HCT116 (cell line): ENCODE data around the gene PROCA1. TPM values are rescaled to one million over a fixed set of nuclear protein-coding genes. Genes with fewer than 3 reads are reported as not detected.

ENCODE experiments used
- ATAC-seq: fragments of 200-7000 bp; cut with Tn5 transposase; 2 replicates; pipeline ENCODE4 v1.9.1; 2020; ENCODE audit warnings: mild to moderate bottlenecking, moderate library complexity
- BruUV-seq: library from RNA; stranded (reverse); fragments of 400-500 nt; replicated peaks from 2 replicates; lab custom pipeline; 2021; lab: Mats Ljungman, UMichigan
- CTCF ChIA-PET: fragments of 300-600 bp; sonication (Branson Sonifier 250); formaldehyde crosslinking; loops from one replicate; lab custom pipeline; 2021; ENCODE audit warnings: antibody characterized with exemption; lab: Charles Lee
- POLR2A ChIA-PET: fragments of 300-600, 350-600 bp; sonication (Branson Sonifier 250); formaldehyde crosslinking; loops from one replicate; lab custom pipeline; 2021; ENCODE audit warnings: antibody characterized with exemption; lab: Charles Lee
- RAD21 ChIA-PET, 2 experiments: fragments of 300-600 bp; sonication (Branson Sonifier 250); formaldehyde crosslinking; loops; one replicate each; lab custom pipeline; 2023; ENCODE audit warnings: low total read pairs in 2 of 2; ENCODE audit not compliant: uncharacterized antibody in 2 of 2, unreplicated experiment in 2 of 2, low non-redundant PET in 1 of 2; lab: Charles Lee
- DNase-seq: peaks from one replicate; pipeline ENCODE4 v3.0.0-alpha.2; 2010; ENCODE audit warnings: low read depth, low spot score
- H2AFZ ChIP-seq: fragments of 200-600 bp; shearing (Covaris generic), sonication (generic); 2 replicates; pipeline ENCODE4 v1.6.1; 2017; ENCODE audit warnings: low read depth, mixed run types, mixed read lengths, antibody characterized with exemption, low read length; ENCODE audit not compliant: poor library complexity, severe bottlenecking
- H3K27ac ChIP-seq: 2 replicates; pipeline ENCODE4 v1.5.1; 2012; ENCODE audit warnings: low read depth, low read length
- H3K27me3 ChIP-seq: fragments of 200-600 bp; sonication (generic); 2 replicates; pipeline ENCODE4 v1.6.1; 2016; ENCODE audit warnings: mixed run types, low read length, mixed read lengths; ENCODE audit not compliant: insufficient read depth
- H3K36me3 ChIP-seq, 2 experiments: fragments of 200-500 bp in 1 of 2; fragments of 200-600 bp in 1 of 2; sonication (Bioruptor generic) in 1 of 2; sonication (generic) in 1 of 2; 2 replicates each; pipeline versions ENCODE4 v1.5.1 to v1.6.1; 2014 to 2016; ENCODE audit warnings: low read length in 2 of 2, inconsistent platforms in 1 of 2, mixed read lengths in 1 of 2, mixed run types in 1 of 2; ENCODE audit not compliant: insufficient read depth in 2 of 2, control insufficient read depth in 1 of 2
- H3K4me1 ChIP-seq, 2 experiments: fragments of 200-600 bp in 1 of 2; sonication (generic) in 1 of 2; 2 replicates each; pipeline versions ENCODE4 v1.5.1 to v1.6.1; 2012 to 2017; ENCODE audit warnings: low read length in 2 of 2, inconsistent platforms in 1 of 2, mild to moderate bottlenecking in 1 of 2, mixed read lengths in 1 of 2, mixed run types in 1 of 2, moderate library complexity in 1 of 2; ENCODE audit not compliant: insufficient read depth in 2 of 2, control insufficient read depth in 1 of 2
- H3K4me2 ChIP-seq: fragments of 200-600 bp; sonication (generic); 2 replicates; pipeline ENCODE4 v1.6.1; 2017; ENCODE audit warnings: mixed run types, low read length, mixed read lengths
- H3K4me3 ChIP-seq, 2 experiments: fragments of 200-600 bp in 1 of 2; sonication (generic) in 1 of 2; replicated peaks in 1 of 2; 2 replicates each; pipeline ENCODE4 v1.5.1; 2011 to 2016; ENCODE audit warnings: low read length in 2 of 2, control low read depth in 1 of 2, low read depth in 1 of 2, mild to moderate bottlenecking in 1 of 2, mixed read lengths in 1 of 2, mixed run types in 1 of 2
- H3K79me2 ChIP-seq: fragments of 200-600 bp; sonication (generic); 2 replicates; pipeline ENCODE4 v1.6.1; 2017; ENCODE audit warnings: mild to moderate bottlenecking, mixed run types, low read length, moderate library complexity, mixed read lengths; ENCODE audit not compliant: insufficient read depth
- H3K9ac ChIP-seq: fragments of 200-600 bp; sonication (generic); 2 replicates; pipeline ENCODE4 v1.6.1; 2016; ENCODE audit warnings: low read length, mixed read lengths
- H3K9me2 ChIP-seq: fragments of 200-600 bp; sonication (generic), shearing (Covaris generic); 2 replicates; pipeline ENCODE4 v1.6.1; 2017; ENCODE audit warnings: mixed run types, mild to moderate bottlenecking, moderate library complexity; ENCODE audit not compliant: insufficient read depth
- H3K9me3 ChIP-seq, 2 experiments: fragments of 200-500 bp in 1 of 2; fragments of 200-600 bp in 1 of 2; sonication (Bioruptor generic) in 1 of 2; sonication (generic) in 1 of 2; 2 replicates each; pipeline ENCODE4 v1.6.1; 2014 to 2017; ENCODE audit warnings: low read length in 2 of 2, mixed read lengths in 2 of 2, inconsistent platforms in 1 of 2, low read depth in 1 of 2, mild to moderate bottlenecking in 1 of 2, mixed run types in 1 of 2, moderate library complexity in 1 of 2; ENCODE audit not compliant: control insufficient read depth in 1 of 2, insufficient read depth in 1 of 2
- H4K20me1 ChIP-seq: fragments of 200-600 bp; sonication (generic), shearing (Covaris generic); 2 replicates; pipeline ENCODE4 v1.6.1; 2017; ENCODE audit warnings: mixed run types, mild to moderate bottlenecking, moderate library complexity; ENCODE audit not compliant: insufficient read depth
- CBX3 ChIP-seq: IDR thresholded peaks from 2 replicates; pipeline ENCODE4 v1.6.1; 2012; ENCODE audit warnings: low read depth
- CEBPB ChIP-seq: IDR thresholded peaks from 2 replicates; pipeline ENCODE4 v1.6.1; 2012; ENCODE audit warnings: low read depth
- EGR1 ChIP-seq: IDR thresholded peaks from 2 replicates; pipeline ENCODE4 v1.6.1; 2012; ENCODE audit warnings: low read depth
- ELF1 ChIP-seq: IDR thresholded peaks from 2 replicates; pipeline ENCODE4 v1.6.1; 2012; ENCODE audit warnings: low read depth, borderline replicate concordance
- EZH2 ChIP-seq: fragments of 200-600 bp; sonication (generic); IDR thresholded peaks from 2 replicates; pipeline ENCODE4 v1.6.1; 2017; ENCODE audit warnings: antibody characterized with exemption, mixed run types
- EZH2phosphoT487 ChIP-seq: fragments of 200-600 bp; IDR thresholded peaks from 2 replicates; pipeline ENCODE4 v1.6.1; 2018; ENCODE audit warnings: antibody characterized with exemption, borderline replicate concordance
- FOSL1 ChIP-seq: IDR thresholded peaks from 2 replicates; pipeline ENCODE4 v1.6.1; 2012; ENCODE audit warnings: low read depth
- JUND ChIP-seq: IDR thresholded peaks from 2 replicates; pipeline ENCODE4 v1.6.1; 2012
- RAD21 ChIP-seq: IDR thresholded peaks from 2 replicates; pipeline ENCODE4 v1.6.1; 2012; ENCODE audit warnings: low read depth, mild to moderate bottlenecking
- SIN3A ChIP-seq: IDR thresholded peaks from 2 replicates; pipeline ENCODE4 v1.6.1; 2012; ENCODE audit warnings: low read depth
- TCF7L2 ChIP-seq: IDR thresholded peaks from 2 replicates; pipeline ENCODE4 v1.7.0; 2011; ENCODE audit warnings: borderline replicate concordance, inconsistent platforms; ENCODE audit not compliant: insufficient read depth, insufficient read length; ENCODE audit errors: extremely low read depth
- YY1 ChIP-seq: IDR thresholded peaks from 2 replicates; pipeline ENCODE4 v1.6.1; 2011; ENCODE audit warnings: low read length, low read depth, moderate library complexity, mild to moderate bottlenecking; ENCODE audit not compliant: insufficient replicate concordance; ENCODE audit errors: extremely low read depth
- ZFX ChIP-seq: fragments of 450-650 bp; IDR thresholded peaks from 2 replicates; pipeline ENCODE4 v1.6.1; 2017
- ZNF274 ChIP-seq: fragments of 200-500 bp; sonication (Bioruptor generic); IDR thresholded peaks from 2 replicates; pipeline ENCODE4 v1.6.1; 2014; ENCODE audit warnings: mild to moderate bottlenecking, low read depth, low read length, inconsistent platforms
- intact Hi-C: fragments of 100-400 bp; cut with micrococcal nuclease; formaldehyde crosslinking; loops from 2 replicates; pipeline ENCODE4 v1.10.0; 2022
- total RNA-seq: library from RNA; stranded (reverse); gene quantifications from one replicate; pipeline ENCODE4 v1.2.1, GENCODE V29; 2021; ENCODE audit not compliant: unreplicated experiment
- TF ChIP-seq, protein P1 (sequence below): IDR thresholded peaks from 2 replicates; pipeline ENCODE4 v1.6.1; 2012; ENCODE audit warnings: low read depth
- TF ChIP-seq, protein P2 (sequence below): IDR thresholded peaks from 2 replicates; pipeline ENCODE4 v1.6.1; 2011; ENCODE audit warnings: mild to moderate bottlenecking, low read length, moderate library complexity; ENCODE audit not compliant: insufficient replicate concordance; ENCODE audit errors: extremely low read depth
- TF ChIP-seq, protein P3 (sequence below), 3 experiments: fragments of 200-600 bp in 1 of 3; sonication (generic) in 1 of 3; IDR thresholded peaks in 2 of 3; conservative IDR thresholded peaks in 1 of 3; 2 replicates each; pipeline ENCODE4 v1.5.1; 2012 to 2017; ENCODE audit warnings: low read depth in 2 of 3, low read length in 2 of 3, antibody characterized with exemption in 1 of 3, borderline replicate concordance in 1 of 3, control low read depth in 1 of 3, mild to moderate bottlenecking in 1 of 3, mixed read lengths in 1 of 3, mixed run types in 1 of 3, moderate library complexity in 1 of 3; ENCODE audit not compliant: insufficient read depth in 1 of 3

Gene PROCA1
- total RNA-seq, 1 experiment from 2014 or later = 0.96 TPM

DNA sequence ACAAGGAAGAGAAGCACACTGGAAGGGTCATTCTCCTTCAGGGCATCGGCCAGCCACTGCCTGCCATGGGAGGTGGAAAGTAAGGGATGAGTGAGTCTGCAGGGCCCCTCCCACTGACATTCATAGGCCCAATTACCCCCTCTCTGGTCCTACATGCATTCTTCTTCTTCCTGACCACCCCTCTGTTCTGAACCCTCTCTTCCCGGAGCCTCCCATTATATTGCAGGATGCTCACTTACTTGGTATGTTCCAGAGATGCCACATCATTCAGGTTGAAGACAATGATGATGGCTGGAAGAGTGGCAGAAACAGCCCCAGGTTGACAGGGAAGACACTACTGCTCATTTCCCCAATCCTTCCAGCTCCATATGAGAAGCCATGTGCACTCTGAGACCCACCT lies 3.5 kb upstream of the PROCA1 start:
- Histone ChIP-seq H3K36me3 (peaks cover 0 to 1% of the 10 kb centered on the region in 2 experiments; a peak in 1 of 4 replicates), H3K4me1 (peaks cover 17 to 32% of the 10 kb centered on the region in 2 experiments), H3K4me3 (no peak overlapping the region), H3K79me2 (peaks cover 4% of the 10 kb centered on the region), H4K20me1 (no peaks in the 10 kb centered on the region), H3K9me3 (no peaks in the 10 kb centered on the region), H2AFZ (no peak overlapping the region), H3K9me2 (no peaks in the 10 kb centered on the region), H3K27ac (no peak overlapping the region), H3K27me3 (no peaks in the 10 kb centered on the region), H3K9ac (no peak overlapping the region), H3K4me2 (no peak overlapping the region)
- intact Hi-C loops = no loop called here
- ATAC-seq (no peak), DNase-seq (no peak)
- POLR2A ChIA-PET = no interaction called here
- TF ChIP-seq CBX3 (no peak), TCF7L2 (no peak), SIN3A (no peak), ZNF274 (no peak), JUND (no peak), RAD21 (no peak), EZH2phosphoT487 (no peak), FOSL1 (no peak), ZFX (no peak), EGR1 (no peak), EZH2 (no peak), ELF1 (no peak), CEBPB (no peak), YY1 (no peak)
- TF ChIP-seq, protein P1, sequence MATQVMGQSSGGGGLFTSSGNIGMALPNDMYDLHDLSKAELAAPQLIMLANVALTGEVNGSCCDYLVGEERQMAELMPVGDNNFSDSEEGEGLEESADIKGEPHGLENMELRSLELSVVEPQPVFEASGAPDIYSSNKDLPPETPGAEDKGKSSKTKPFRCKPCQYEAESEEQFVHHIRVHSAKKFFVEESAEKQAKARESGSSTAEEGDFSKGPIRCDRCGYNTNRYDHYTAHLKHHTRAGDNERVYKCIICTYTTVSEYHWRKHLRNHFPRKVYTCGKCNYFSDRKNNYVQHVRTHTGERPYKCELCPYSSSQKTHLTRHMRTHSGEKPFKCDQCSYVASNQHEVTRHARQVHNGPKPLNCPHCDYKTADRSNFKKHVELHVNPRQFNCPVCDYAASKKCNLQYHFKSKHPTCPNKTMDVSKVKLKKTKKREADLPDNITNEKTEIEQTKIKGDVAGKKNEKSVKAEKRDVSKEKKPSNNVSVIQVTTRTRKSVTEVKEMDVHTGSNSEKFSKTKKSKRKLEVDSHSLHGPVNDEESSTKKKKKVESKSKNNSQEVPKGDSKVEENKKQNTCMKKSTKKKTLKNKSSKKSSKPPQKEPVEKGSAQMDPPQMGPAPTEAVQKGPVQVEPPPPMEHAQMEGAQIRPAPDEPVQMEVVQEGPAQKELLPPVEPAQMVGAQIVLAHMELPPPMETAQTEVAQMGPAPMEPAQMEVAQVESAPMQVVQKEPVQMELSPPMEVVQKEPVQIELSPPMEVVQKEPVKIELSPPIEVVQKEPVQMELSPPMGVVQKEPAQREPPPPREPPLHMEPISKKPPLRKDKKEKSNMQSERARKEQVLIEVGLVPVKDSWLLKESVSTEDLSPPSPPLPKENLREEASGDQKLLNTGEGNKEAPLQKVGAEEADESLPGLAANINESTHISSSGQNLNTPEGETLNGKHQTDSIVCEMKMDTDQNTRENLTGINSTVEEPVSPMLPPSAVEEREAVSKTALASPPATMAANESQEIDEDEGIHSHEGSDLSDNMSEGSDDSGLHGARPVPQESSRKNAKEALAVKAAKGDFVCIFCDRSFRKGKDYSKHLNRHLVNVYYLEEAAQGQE = no peak
- TF ChIP-seq, protein P2, sequence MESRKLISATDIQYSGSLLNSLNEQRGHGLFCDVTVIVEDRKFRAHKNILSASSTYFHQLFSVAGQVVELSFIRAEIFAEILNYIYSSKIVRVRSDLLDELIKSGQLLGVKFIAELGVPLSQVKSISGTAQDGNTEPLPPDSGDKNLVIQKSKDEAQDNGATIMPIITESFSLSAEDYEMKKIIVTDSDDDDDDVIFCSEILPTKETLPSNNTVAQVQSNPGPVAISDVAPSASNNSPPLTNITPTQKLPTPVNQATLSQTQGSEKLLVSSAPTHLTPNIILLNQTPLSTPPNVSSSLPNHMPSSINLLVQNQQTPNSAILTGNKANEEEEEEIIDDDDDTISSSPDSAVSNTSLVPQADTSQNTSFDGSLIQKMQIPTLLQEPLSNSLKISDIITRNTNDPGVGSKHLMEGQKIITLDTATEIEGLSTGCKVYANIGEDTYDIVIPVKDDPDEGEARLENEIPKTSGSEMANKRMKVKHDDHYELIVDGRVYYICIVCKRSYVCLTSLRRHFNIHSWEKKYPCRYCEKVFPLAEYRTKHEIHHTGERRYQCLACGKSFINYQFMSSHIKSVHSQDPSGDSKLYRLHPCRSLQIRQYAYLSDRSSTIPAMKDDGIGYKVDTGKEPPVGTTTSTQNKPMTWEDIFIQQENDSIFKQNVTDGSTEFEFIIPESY = no peak
- TF ChIP-seq, protein P3, sequence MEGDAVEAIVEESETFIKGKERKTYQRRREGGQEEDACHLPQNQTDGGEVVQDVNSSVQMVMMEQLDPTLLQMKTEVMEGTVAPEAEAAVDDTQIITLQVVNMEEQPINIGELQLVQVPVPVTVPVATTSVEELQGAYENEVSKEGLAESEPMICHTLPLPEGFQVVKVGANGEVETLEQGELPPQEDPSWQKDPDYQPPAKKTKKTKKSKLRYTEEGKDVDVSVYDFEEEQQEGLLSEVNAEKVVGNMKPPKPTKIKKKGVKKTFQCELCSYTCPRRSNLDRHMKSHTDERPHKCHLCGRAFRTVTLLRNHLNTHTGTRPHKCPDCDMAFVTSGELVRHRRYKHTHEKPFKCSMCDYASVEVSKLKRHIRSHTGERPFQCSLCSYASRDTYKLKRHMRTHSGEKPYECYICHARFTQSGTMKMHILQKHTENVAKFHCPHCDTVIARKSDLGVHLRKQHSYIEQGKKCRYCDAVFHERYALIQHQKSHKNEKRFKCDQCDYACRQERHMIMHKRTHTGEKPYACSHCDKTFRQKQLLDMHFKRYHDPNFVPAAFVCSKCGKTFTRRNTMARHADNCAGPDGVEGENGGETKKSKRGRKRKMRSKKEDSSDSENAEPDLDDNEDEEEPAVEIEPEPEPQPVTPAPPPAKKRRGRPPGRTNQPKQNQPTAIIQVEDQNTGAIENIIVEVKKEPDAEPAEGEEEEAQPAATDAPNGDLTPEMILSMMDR (IDR thresholded peaks at IDR 0.05 in 2 of 3, conservative IDR thresholded peaks at IDR 0.05 in 1 of 3; ENCODE audit: borderline replicate concordance in 1 of 3, insufficient read depth in 1 of 3, low read depth in 2 of 3, low read length in 2 of 3) = no peak
- CTCF ChIA-PET = no interaction called here
- RAD21 ChIA-PET = no interaction called here
- no TSS peak for BruUV-seq
